Activated B cell treated with CpG ODN at 0.5 μM for 24 hours (primary cell): Measurements from ENCODE around the gene FBXW4. TPM values are rescaled to one million over a fixed set of nuclear protein-coding genes. Genes with fewer than 3 reads are reported as not detected.

Experiments
- ATAC-seq: fragments of 200-7000 bp; cut with Tn5 transposase; one replicate; pipeline ENCODE4 v1.10.0; 2021; ENCODE audit warnings: low read depth, mild to moderate bottlenecking, moderate library complexity
- CTCF ChIA-PET: fragments of 350-600 bp; sonication (Branson Sonifier 250); formaldehyde crosslinking; loops from one replicate; lab custom pipeline; 2021; ENCODE audit warnings: antibody characterized with exemption; lab: Charles Lee
- POLR2A ChIA-PET: fragments of 350-600 bp; sonication (Branson Sonifier 250); formaldehyde crosslinking; loops from one replicate; lab custom pipeline; 2021; ENCODE audit warnings: antibody characterized with exemption; lab: Charles Lee
- DNase-seq: peaks from one replicate; pipeline ENCODE4 v3.0.0; 2022
- H3K27ac Mint-ChIP-seq: one replicate; pipeline ENCODE4 v1.8.0; 2020; ENCODE audit warnings: mixed read lengths
- H3K27me3 Mint-ChIP-seq: one replicate; pipeline ENCODE4 v1.8.0; 2021; ENCODE audit warnings: mixed read lengths
- H3K36me3 Mint-ChIP-seq: one replicate; pipeline ENCODE4 v1.8.0; 2021; ENCODE audit warnings: low read depth, mixed read lengths
- H3K4me1 Mint-ChIP-seq: one replicate; pipeline ENCODE4 v1.8.0; 2021; ENCODE audit warnings: mixed read lengths
- H3K4me3 Mint-ChIP-seq: one replicate; pipeline ENCODE4 v1.8.0; 2020; ENCODE audit warnings: mild to moderate bottlenecking, mixed read lengths
- H3K9me3 Mint-ChIP-seq: one replicate; pipeline ENCODE4 v1.8.0; 2020; ENCODE audit warnings: mixed read lengths
- intact Hi-C: fragments of 100-400 bp; cut with micrococcal nuclease; formaldehyde crosslinking; loops from one replicate; pipeline ENCODE4 v1.15.1; 2024
- total RNA-seq: library from RNA; stranded (reverse); gene quantifications from 2 replicates; pipeline ENCODE4 v1.2.3, GENCODE V29; 2022
- TF ChIP-seq, protein P1 (sequence below): fragments of 200-600 bp; IDR thresholded peaks from one replicate; pipeline ENCODE4 v1.8.0; 2022; ENCODE audit warnings: antibody characterized with exemption, mild to moderate bottlenecking

FBXW4 gene
- total RNA-seq, 1 donor from 2014 or later: 74.2 TPM

DNA sequence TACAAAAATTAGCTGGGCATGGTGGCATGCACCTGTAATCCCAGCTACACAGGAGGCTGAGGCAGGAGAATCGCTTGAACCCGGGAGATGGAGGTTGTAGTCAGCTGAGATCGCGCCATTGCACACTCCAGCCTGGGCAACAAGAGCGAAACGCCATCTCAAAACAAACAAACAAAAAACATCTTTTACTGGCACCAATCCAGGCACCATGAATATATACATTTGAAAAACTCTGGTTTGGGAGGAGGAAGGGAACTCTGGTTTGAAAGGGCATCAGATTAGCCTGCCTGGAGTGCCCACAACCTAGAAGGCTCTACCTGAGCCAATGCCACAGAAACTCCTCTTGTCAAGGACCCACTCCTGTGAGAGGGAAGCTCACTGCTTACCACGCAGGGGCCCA is 122.8 kb downstream of the FBXW4 start:
- TF ChIP-seq, protein P1, sequence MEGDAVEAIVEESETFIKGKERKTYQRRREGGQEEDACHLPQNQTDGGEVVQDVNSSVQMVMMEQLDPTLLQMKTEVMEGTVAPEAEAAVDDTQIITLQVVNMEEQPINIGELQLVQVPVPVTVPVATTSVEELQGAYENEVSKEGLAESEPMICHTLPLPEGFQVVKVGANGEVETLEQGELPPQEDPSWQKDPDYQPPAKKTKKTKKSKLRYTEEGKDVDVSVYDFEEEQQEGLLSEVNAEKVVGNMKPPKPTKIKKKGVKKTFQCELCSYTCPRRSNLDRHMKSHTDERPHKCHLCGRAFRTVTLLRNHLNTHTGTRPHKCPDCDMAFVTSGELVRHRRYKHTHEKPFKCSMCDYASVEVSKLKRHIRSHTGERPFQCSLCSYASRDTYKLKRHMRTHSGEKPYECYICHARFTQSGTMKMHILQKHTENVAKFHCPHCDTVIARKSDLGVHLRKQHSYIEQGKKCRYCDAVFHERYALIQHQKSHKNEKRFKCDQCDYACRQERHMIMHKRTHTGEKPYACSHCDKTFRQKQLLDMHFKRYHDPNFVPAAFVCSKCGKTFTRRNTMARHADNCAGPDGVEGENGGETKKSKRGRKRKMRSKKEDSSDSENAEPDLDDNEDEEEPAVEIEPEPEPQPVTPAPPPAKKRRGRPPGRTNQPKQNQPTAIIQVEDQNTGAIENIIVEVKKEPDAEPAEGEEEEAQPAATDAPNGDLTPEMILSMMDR: no peak
- H3K9me3 Mint-ChIP-seq: peaks cover 2% of the 10 kb centered on the region
- intact Hi-C loops: loop anchor here (10.0 kb wide), 1 partner anchor 507 kb away; the partner anchor contains the start of gene KAZALD1
- H3K4me1 Mint-ChIP-seq: peaks cover 16% of the 10 kb centered on the region
- no peaks in the 10 kb centered on the region for H3K36me3 Mint-ChIP-seq
- no peak overlapping the region for H3K4me3 Mint-ChIP-seq
- CTCF ChIA-PET: interaction anchor here (2.1 to 3.9 kb wide), 4 partner anchors 15 to 411 kb away, joined by 9 to 32 read pairs (median 12); partner anchors contain the start of genes DPCD and POLL
- H3K27me3 Mint-ChIP-seq: peaks cover 23% of the 10 kb centered on the region
- ATAC-seq (no peak), DNase-seq (no peak)
- H3K27ac Mint-ChIP-seq: no peak overlapping the region
- POLR2A ChIA-PET: no interaction called here

DNA sequence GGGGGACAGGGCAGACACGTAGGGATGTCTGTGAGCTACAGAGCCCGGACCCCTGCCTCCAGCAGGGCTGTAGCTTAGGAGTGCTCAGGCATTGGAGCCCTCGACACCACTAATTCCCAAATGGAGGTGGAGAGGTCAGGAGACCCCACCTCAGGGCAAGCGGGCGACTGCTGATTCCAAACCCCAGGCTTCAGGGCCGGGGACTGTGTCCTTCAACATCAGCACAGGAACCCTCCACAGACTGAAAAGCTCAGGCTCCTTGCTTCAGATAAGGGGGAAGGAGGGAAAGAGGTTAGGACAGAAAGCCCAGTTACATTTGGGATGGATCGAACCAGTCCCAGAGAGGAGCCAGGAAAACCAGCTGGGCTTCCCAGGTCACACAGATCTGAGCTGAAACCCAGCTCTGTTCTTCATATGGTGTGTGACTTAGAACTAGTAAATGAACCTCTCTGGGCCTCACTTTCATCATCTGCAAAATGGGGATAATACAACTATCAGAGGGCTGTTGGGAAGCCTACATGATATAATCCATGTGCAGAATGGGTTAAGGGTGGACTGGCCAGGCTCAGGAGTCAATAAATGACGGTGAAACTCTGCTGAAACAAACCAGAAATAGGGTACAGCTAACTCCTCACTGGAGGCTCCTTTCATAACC is 123.6 kb downstream of the FBXW4 start:
- Mint-ChIP-seq H3K4me1 (peaks cover 20% of the 10 kb centered on the region), H3K9me3 (peaks cover 2% of the 10 kb centered on the region), H3K27ac (no peak overlapping the region), H3K27me3 (peaks cover 28% of the 10 kb centered on the region), H3K4me3 (peak overlapping the region; percentile 32), H3K36me3 (no peaks in the 10 kb centered on the region)
- intact Hi-C loops: loop anchor here (2.0 to 10.0 kb wide), 2 partner anchors 105 to 507 kb away; partner anchors contain the start of gene KAZALD1
- ATAC-seq (no peak), DNase-seq (no peak)
- ChIA-PET CTCF (interaction anchor here (0.7 to 3.9 kb wide), 9 partner anchors 9 to 410 kb away, joined by 3 to 32 read pairs (median 7); partner anchors contain the start of genes DPCD and POLL), POLR2A (interaction anchor here (0.8 kb wide), 1 partner anchor 15 kb away, joined by 3 read pairs; no protein-coding TSS in a partner anchor)
- TF ChIP-seq, protein P1: no peak

DNA sequence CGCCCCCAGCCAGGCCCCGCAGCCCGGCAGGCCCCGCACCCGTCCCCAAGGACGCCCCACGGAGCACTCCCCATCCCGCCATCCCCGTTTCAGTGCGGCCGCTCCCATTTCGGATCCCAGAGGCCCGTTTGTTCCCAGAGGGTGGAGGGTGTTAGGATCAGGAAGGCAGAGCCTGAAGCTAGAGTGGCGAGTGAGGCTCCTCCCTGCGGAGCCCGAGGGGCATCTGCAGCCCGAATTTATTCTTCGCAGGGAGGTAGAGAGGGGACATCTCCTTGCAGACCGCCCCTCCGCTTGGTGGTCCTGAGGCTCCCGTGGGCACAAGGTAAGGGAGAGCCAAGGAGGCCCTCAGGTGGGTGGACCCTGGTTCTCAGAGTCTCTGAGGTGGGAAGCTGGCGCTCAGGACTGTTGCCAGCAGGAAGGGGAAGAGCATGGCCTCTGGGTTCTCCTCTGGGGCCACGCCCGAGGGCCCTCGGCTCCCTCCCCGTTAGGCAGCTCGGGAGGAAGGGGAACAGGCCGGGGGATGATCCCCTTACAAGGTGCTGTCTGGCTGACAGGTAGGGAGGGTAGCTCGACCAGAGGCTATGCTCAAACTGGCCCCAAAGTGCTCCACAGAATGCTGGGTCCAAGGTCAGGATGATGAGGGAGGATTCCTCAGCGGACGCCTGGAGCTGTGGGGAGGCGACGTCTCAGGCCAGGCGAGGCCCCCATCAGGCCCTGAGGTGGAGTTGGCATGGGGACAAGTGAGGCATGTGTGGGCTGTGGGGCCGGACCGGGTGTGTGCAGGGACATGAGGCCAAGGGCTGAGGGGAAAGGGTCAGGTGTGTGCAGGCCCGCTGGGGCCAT is 124.3 kb downstream of the FBXW4 start:
- H3K4me1 Mint-ChIP-seq: peaks cover 22% of the 10 kb centered on the region
- ChIA-PET POLR2A (interaction anchor here (0.6 to 1.1 kb wide), 4 partner anchors 16 to 1346 kb away, joined by 3 to 10 read pairs (median 4); partner anchors contain the start of genes DPCD and POLL), CTCF (interaction anchor here (0.7 to 3.9 kb wide), 13 partner anchors 9 to 413 kb away, joined by 3 to 32 read pairs (median 3); partner anchors contain the start of genes DPCD and POLL)
- ATAC-seq (peak; percentile 11), DNase-seq (no peak)
- H3K9me3 Mint-ChIP-seq: peaks cover 2% of the 10 kb centered on the region
- peaks cover 35% of the 10 kb centered on the region for H3K27me3 Mint-ChIP-seq
- no peak overlapping the region for H3K27ac Mint-ChIP-seq
- TF ChIP-seq, protein P1: no peak
- intact Hi-C loops: loop anchor here (1.0 to 10.0 kb wide), 7 partner anchors 18 to 506 kb away; partner anchors contain the start of genes DPCD, KAZALD1 and POLL
- H3K4me3 Mint-ChIP-seq: peak overlapping the region; percentile 84
- no peaks in the 10 kb centered on the region for H3K36me3 Mint-ChIP-seq

DNA sequence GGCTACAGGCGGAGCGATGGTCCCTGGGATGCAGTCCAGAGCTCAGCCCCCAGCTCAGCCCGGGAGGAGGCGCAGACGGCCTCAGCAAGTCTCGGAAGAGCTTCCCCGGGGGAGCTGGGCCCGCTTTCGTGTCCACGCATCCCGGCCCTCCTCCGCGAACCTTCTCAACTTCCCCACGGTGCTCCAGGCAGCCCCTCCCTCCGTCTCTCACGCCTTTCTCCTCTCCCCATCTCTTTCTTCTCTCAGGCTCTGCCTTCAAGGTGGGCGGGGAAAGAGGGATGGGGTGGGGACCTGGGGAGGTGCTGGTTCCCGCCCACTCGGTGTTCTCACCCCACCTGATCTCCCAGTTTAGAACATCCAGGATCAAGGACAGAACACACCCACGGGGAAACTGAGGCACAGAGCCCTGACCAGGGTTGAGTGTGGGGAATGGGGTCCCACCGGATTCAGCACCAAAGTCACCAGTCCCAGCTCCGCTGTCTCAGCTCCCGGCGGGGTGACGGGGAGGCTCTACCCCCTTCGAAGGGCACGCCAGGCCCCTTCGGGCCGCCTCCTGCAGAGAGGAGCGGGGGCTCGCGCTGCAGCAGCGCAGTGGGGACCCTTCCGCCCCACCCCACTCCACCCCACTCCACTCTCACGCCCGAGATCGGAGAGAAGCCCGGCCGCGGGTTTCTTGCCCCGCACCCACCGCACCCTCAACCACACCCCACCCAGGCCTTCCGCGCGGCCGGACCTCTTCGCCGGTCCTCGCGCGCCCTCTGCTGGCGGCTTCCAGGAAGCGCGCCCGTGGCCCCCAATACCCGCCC is 125.1 kb downstream of the FBXW4 start:
- POLR2A ChIA-PET: interaction anchor here (0.5 to 1.1 kb wide), 2 partner anchors 18 to 560 kb away, joined by 3 to 10 read pairs; partner anchors contain the start of genes DPCD and POLL
- Mint-ChIP-seq H3K27ac (no peak overlapping the region), H3K4me3 (peak overlapping the region; percentile 84), H3K9me3 (peaks cover 2% of the 10 kb centered on the region), H3K36me3 (no peaks in the 10 kb centered on the region), H3K27me3 (peaks cover 42% of the 10 kb centered on the region), H3K4me1 (peaks cover 22% of the 10 kb centered on the region)
- intact Hi-C loops: loop anchor here (1.0 to 10.0 kb wide), 8 partner anchors 18 to 505 kb away; partner anchors contain the start of genes BTRC, DPCD, KAZALD1 and POLL
- ATAC-seq: peak; percentile 89
- CTCF ChIA-PET: interaction anchor here (0.6 to 3.9 kb wide), 15 partner anchors 12 to 412 kb away, joined by 3 to 32 read pairs (median 4); partner anchors contain the start of genes DPCD and POLL
- TF ChIP-seq, protein P1: no peak
- peak; percentile 83 for DNase-seq
